Stomach (tissue), 9 donors: ENCODE data around the gene NKX2-2. TPM values are rescaled to one million over a fixed set of nuclear protein-coding genes. Genes with fewer than 3 reads are reported as not detected.

Experiments used
- DNase-seq, 2 donors: peaks; one replicate each; pipeline versions ENCODE4 v3.0.0 to v3.0.0-alpha.2; 2013 to 2019
- H3K27ac ChIP-seq, 5 donors: fragments of 200-600 bp in 4 of 5; sonication (generic) in 4 of 5; one replicate each; pipeline ENCODE4 v1.5.1; 2013 to 2019; ENCODE audit warnings: mild to moderate bottlenecking in 1 of 5, moderate library complexity in 1 of 5
- H3K27me3 ChIP-seq, 3 donors: fragments of 200-600 bp; sonication (generic); one replicate each; pipeline ENCODE4 v1.5.1; 2017 to 2019; ENCODE audit warnings: mixed run types in 1 of 3
- H3K36me3 ChIP-seq, 4 donors: fragments of 200-600 bp; sonication (generic); 1 replicate in 3 of 4; 2 replicates in 1 of 4; pipeline ENCODE4 v1.5.1; 2016 to 2019
- H3K4me1 ChIP-seq, 4 donors: fragments of 200-600 bp; sonication (generic); one replicate each; pipeline ENCODE4 v1.5.1; 2016 to 2019
- H3K4me3 ChIP-seq, 4 donors: fragments of 200-600 bp; sonication (generic) in 3 of 4; one replicate each; pipeline ENCODE4 v1.5.1; 2016 to 2019; ENCODE audit warnings: mild to moderate bottlenecking in 1 of 4
- H3K9me3 ChIP-seq, 4 donors: fragments of 200-600 bp; sonication (generic); one replicate each; pipeline ENCODE4 v1.5.1; 2016 to 2019
- EP300 ChIP-seq: sonication (generic); formaldehyde crosslinking; IDR thresholded peaks from one replicate; pipeline ENCODE4 v1.6.1; 2017; ENCODE audit warnings: antibody characterized with exemption
- POLR2A ChIP-seq, 4 donors: fragments of 450-650 bp; IDR thresholded peaks; one replicate each; pipeline ENCODE4 v1.6.1; 2016; ENCODE audit warnings: antibody characterized with exemption in 4 of 4, control low read depth in 2 of 4, mild to moderate bottlenecking in 1 of 4, moderate library complexity in 1 of 4
- POLR2AphosphoS5 ChIP-seq, 3 donors: sonication (generic); formaldehyde crosslinking; IDR thresholded peaks; one replicate each; pipeline ENCODE4 v1.6.1; 2016; ENCODE audit warnings: antibody characterized with exemption in 3 of 3
- WGBS, 5 donors: extraction: QIAGEN DNeasy Blood & Tissue Kit in 3 of 5; methylation state at CpG; one replicate each; pipeline versions ENCODE4 v1.1.5 to v1.1.7; 2013 to 2018; 5-methylcytosine and 5-hydroxymethylcytosine counted together
- intact Hi-C: fragments of 100-400 bp; cut with DNase I; formaldehyde crosslinking; loops from one replicate; pipeline ENCODE4 v1.15.1; 2023; ENCODE audit warnings: low total_unique reads
- polyA plus RNA-seq, 3 donors: library from polyadenylated mRNA; stranded (reverse); fragments of 200-250 nt; gene quantifications; one replicate each; pipeline ENCODE4 v1.2.3, GENCODE V29; 2013
- total RNA-seq, 5 donors: library from RNA; depleted of rRNA; stranded (reverse); fragments of >200 nt; gene quantifications; one replicate each; pipeline versions ENCODE4 v1.1.0 to v1.2.3, GENCODE V29; 2014 to 2016
- TF ChIP-seq, protein P1 (sequence below), 7 experiments: fragments of 450-650 bp in 4 of 7; fragments of 200-600 bp in 3 of 7; sonication (generic) in 3 of 7; IDR thresholded peaks; one replicate each; pipeline ENCODE4 v1.5.1; 2016 to 2019; ENCODE audit warnings: antibody characterized with exemption in 7 of 7, control low read depth in 2 of 7, mild to moderate bottlenecking in 1 of 7
- donor health status: healthy with polysubstance abuse.
- donor health status: Bipolar disorder and iron deficiency.
- donor health status: healthy.

The NKX2-2 gene
- total and polyA plus RNA-seq, 8 donors, result 0.18 to 4.8 (median 1.4) TPM; not detected in 1

DNA sequence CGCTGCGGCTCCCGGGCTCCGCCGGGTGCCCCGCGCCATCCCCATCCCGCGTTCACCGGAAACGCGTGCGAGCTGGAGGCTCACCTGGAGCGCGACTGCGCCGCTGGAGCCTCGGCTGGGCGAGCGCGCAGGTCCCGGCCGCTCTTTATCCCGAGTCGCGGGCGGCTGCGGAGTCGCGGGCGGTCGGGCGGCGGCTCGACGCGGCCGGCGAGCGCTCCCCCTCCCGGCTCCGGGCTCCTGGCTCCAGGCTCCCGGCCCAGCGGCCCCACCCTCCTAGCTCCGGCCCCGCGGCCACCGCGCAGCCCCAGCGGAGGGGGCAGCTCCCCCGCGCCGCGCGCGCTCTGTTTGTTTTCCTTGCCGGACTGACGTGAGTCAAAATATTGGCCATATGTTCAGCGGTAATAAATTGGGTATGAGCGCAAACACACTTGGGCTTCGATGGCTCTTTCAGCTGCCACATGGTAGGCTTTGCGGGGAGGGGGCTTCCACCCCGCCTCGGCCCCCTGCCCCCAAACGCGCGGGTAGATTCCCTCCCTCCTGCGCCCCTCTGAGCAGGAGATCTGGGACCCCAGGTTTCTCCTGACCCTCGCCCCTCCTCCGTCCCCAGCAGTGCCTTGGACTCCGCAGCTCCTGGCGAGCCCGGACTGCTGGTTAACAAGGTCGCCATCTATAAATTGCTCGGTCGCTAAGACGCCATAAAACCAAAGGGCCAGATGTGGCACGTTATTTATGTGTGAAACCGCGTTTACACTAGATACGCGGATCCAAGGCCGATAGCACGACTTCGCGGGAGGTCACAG lies 8.8 kb upstream of the NKX2-2 start:
- Histone ChIP-seq H3K36me3 (no peaks in the 10 kb centered on the region), H3K27me3 (peaks cover 43 to 99% (median 78%) of the 10 kb centered on the region in 3 donors), H3K9me3 (no peaks in the 10 kb centered on the region), H3K4me3 (peak overlapping the region; percentile 21 to 36 (median 24)), H3K4me1 (peaks cover 12 to 39% (median 23%) of the 10 kb centered on the region in 4 donors), H3K27ac (peak overlapping the region in 1 of 5 donors; percentile 9)
- no peak for TF ChIP-seq POLR2A (IDR thresholded peaks at IDR 0.05)
- TF ChIP-seq POLR2AphosphoS5 (IDR thresholded peaks at IDR 0.05), result no peak
- no peak for TF ChIP-seq EP300
- TF ChIP-seq, protein P1, sequence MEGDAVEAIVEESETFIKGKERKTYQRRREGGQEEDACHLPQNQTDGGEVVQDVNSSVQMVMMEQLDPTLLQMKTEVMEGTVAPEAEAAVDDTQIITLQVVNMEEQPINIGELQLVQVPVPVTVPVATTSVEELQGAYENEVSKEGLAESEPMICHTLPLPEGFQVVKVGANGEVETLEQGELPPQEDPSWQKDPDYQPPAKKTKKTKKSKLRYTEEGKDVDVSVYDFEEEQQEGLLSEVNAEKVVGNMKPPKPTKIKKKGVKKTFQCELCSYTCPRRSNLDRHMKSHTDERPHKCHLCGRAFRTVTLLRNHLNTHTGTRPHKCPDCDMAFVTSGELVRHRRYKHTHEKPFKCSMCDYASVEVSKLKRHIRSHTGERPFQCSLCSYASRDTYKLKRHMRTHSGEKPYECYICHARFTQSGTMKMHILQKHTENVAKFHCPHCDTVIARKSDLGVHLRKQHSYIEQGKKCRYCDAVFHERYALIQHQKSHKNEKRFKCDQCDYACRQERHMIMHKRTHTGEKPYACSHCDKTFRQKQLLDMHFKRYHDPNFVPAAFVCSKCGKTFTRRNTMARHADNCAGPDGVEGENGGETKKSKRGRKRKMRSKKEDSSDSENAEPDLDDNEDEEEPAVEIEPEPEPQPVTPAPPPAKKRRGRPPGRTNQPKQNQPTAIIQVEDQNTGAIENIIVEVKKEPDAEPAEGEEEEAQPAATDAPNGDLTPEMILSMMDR (IDR thresholded peaks at IDR 0.05), result no peak
- DNase-seq, result peak in 1 of 2 donors; percentile 74
- WGBS, 5 donors, result 1 to 4% (median 2%) methylated on average over 30 to 86 of the region's 86 CpGs
- intact Hi-C loops, result no loop called here

DNA sequence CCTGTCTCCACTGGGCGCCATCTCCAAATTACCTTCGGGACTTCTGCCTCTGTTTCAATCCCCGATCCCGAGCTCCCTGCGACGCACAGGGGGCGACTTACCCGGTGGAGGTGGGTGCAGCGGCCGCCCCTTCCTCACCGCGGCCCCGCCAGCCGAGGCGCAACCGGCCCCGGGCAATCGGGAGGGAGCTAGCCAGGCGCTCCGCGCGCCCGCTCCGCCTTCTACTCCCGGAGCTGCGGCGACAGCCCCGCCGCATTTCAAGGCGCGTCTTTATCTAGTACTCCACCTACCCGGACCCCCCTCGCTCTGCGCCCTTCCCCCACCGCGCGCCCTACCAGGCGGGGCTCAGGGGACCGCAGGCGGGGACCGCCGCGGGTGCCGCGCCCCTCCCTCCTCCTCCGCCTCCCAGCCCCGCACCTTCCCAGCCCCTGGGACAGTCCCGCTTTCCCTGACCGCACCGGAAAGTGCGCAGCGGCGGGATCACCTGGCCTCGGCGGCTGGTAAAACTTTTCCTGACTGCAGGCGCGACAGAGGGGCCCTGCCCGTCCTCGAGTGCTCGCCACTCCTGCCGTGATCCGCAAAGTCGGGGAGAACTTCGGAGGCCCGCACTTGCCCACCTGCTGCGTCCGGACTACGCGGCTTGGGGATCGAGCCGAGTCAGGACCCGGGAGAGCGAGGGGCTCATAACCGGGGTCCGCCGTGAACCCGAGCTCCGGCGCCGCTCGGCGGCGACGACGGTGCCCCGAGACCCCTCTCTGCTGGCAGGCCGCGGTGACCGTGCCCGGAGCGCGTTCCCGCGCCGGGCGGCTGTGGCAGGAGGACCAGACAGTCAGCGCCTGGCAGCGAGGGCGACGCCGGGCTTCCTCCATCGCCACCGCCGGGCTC lies 8.0 kb upstream of the NKX2-2 start:
- intact Hi-C loops, result no loop called here
- Histone ChIP-seq H3K4me1 (peaks cover 12 to 48% (median 31%) of the 10 kb centered on the region in 4 donors), H3K36me3 (no peaks in the 10 kb centered on the region), H3K9me3 (no peaks in the 10 kb centered on the region), H3K4me3 (peak overlapping the region; percentile 21 to 36 (median 24)), H3K27me3 (peaks cover 44 to 100% (median 86%) of the 10 kb centered on the region in 3 donors), H3K27ac (peak overlapping the region in 2 of 5 donors; percentile 4 to 9)
- DNase-seq, result peak in 1 of 2 donors; percentile 23
- 1 to 3% (median 2%) methylated on average over 52 to 104 of the region's 104 CpGs for WGBS, 5 donors
- TF ChIP-seq EP300 (no peak), POLR2A (IDR thresholded peaks at IDR 0.05) (no peak)

DNA sequence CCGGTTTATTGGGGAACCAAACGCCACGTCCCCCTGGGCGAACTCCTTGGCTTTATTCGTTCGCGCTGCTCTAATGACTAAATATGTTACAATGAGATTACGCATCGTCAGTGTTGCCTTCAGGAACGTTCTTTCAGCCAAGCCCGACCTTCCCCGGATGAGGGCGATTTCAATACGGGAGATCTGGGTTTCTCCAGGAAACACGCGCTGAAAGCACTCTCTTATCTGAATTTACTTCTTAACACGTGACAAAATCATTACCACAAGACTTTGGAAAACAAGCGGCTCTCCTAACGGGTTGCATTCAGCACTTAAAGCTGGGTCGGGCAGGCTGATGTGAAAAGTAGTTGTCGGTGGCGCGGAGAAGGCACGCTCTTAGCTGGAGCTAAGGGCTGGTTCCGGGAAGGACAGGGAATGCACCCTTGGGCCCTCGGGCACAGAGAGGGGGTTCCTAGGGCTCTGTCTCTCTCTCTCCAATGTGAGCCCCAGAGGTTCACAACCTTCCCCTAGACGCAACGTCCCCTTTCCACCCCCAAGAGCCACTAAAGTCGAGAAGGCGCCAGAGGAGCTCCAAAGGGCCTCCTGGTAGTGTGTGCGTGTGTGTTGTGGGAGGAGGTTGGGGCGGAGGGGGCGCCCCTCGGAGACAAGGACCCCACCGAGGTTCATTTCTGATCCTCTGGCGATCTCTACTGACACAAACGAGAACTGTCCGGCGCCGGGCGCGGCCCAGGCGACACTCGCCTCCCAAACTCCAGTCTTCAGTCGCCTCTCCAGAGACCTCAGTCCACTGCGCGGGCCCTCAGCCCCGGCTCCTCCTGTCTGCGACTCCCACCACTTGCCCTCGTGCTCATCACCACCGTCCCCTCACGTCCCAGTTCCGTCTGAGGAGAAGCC lies 7.1 kb upstream of the NKX2-2 start:
- H3K4me3 ChIP-seq, result peak overlapping the region in 2 of 4 donors; percentile 21
- TF ChIP-seq POLR2A (IDR thresholded peaks at IDR 0.05) (no peak), POLR2AphosphoS5 (IDR thresholded peaks at IDR 0.05) (no peak), EP300 (no peak)
- TF ChIP-seq, protein P1 (IDR thresholded peaks at IDR 0.05), result no peak
- no peaks in the 10 kb centered on the region for H3K36me3 ChIP-seq
- peaks cover 12 to 55% (median 34%) of the 10 kb centered on the region in 4 donors for H3K4me1 ChIP-seq
- intact Hi-C loops, result no loop called here
- H3K9me3 ChIP-seq, result no peaks in the 10 kb centered on the region
- WGBS, 5 donors, result 3 to 4% (median 4%) methylated on average over 45 to 53 of the region's 53 CpGs
- peaks cover 51 to 100% (median 95%) of the 10 kb centered on the region in 3 donors for H3K27me3 ChIP-seq
- DNase-seq, result peak in 1 of 2 donors; percentile 16
- peak overlapping the region in 1 of 5 donors; percentile 9 for H3K27ac ChIP-seq

DNA sequence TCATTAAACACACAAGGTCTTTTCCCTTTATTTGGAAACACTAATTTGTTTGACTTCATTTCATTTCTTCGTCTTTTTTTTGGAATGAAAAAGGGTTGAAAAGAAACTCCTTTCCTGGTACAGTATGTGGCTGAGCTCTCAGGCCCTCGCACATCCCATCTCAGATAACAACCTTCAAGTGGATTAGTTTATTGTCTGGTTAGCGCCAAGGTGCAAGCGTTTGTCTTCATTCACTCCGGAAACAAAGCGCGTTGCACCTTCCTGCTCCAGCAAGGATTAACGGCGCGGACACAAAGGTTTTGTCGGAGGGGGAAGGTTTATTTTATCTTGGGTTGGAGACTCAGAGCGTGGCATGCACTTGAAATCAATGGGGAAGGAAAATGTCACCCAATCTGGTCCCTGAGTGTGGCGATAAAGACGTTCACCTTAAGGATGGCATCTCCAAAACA lies 5.3 kb upstream of the NKX2-2 start:
- DNase-seq, result no peak
- Histone ChIP-seq H3K27ac (no peak overlapping the region), H3K4me1 (peaks cover 27 to 73% (median 51%) of the 10 kb centered on the region in 4 donors), H3K36me3 (no peaks in the 10 kb centered on the region), H3K9me3 (no peaks in the 10 kb centered on the region), H3K27me3 (peaks cover 65 to 100% (median 98%) of the 10 kb centered on the region in 3 donors), H3K4me3 (no peak overlapping the region)
- intact Hi-C loops, result no loop called here
- WGBS, 5 donors, result 2 to 3% (median 2%) methylated on average over 14 of the region's 14 CpGs
- no peak for TF ChIP-seq POLR2A (IDR thresholded peaks at IDR 0.05)
- TF ChIP-seq POLR2AphosphoS5 (IDR thresholded peaks at IDR 0.05), result no peak
- TF ChIP-seq, protein P1 (IDR thresholded peaks at IDR 0.05), result no peak
- no peak for TF ChIP-seq EP300
